NCI-H2107 treated with DMSO at 0.1 percent for 48 hours (cell line): ENCODE measurements around the gene GEMIN7.

Experiments used
- DNase-seq: peaks from one replicate; lab custom pipeline; 2025; ENCODE audit not compliant: unreplicated experiment; lab: John Stamatoyannopoulos, UW

The GEMIN7 gene

GRCh38 chr19:45079063-45079910 is at the start of gene GEMIN7:
Gene GEMIN7 (plus strand): TSS chr19:45079260. CDS start chr19:45090115, 10,855 bp downstream.
- no peak for DNase-seq

GRCh38 chr19:45030825-45031224 is 48.2 kb upstream of the GEMIN7 start:
- DNase-seq: no peak

GRCh38 chr19:45032421-45032820 is 46.6 kb upstream of the GEMIN7 start:
- DNase-seq: no peak

GRCh38 chr19:45035755-45036154 is 43.3 kb upstream of the GEMIN7 start:
- DNase-seq: no peak

- no peak for DNase-seq
These were observed 41.5 kb upstream of the GEMIN7 start for GRCh38 chr19:45037393-45038169.

GRCh38 chr19:45038931-45039893 is 39.8 kb upstream of the GEMIN7 start, which contains the start of gene CLASRP:
Gene CLASRP (plus strand): TSS chr19:45039045. CDS start chr19:45040213, 1,168 bp downstream.
- peak; percentile 69 for DNase-seq

- DNase-seq: no peak
These were observed 38.8 kb upstream of the GEMIN7 start for GRCh38 chr19:45040059-45040771.

- no peak for DNase-seq
These were observed 37.9 kb upstream of the GEMIN7 start for GRCh38 chr19:45041125-45041524.

- no peak for DNase-seq
These were observed 33.2 kb upstream of the GEMIN7 start for GRCh38 chr19:45045671-45046353.

- DNase-seq: no peak
These were observed 32.7 kb upstream of the GEMIN7 start for GRCh38 chr19:45046355-45046754.

- DNase-seq: no peak
These were observed 31.8 kb upstream of the GEMIN7 start for GRCh38 chr19:45047188-45047797.

- DNase-seq: no peak
These were observed 29.9 kb upstream of the GEMIN7 start for GRCh38 chr19:45049073-45049736.

- DNase-seq: no peak
These were observed 29.0 kb upstream of the GEMIN7 start for GRCh38 chr19:45050036-45050435.

GRCh38 chr19:45051929-45052579 is 27.0 kb upstream of the GEMIN7 start:
- no peak for DNase-seq

GRCh38 chr19:45056831-45057230 is 22.2 kb upstream of the GEMIN7 start:
- no peak for DNase-seq

GRCh38 chr19:45057444-45057843 is 21.6 kb upstream of the GEMIN7 start:
- DNase-seq: no peak

GRCh38 chr19:45058622-45059159 is 20.4 kb upstream of the GEMIN7 start:
- no peak for DNase-seq
